ENCODE measurements around the gene SURF1.
A peak's percentile ranks its signal among the peaks of the same experiment; 100 is the strongest.

Gene SURF1

GRCh38 chr9:133367221-133367620, 10.9 kb upstream of the SURF1 start:
- peak overlapping the region; percentile 67 for H3K27ac ChIP-seq
- no peak for DNase-seq (ENCODE audit: low read depth, low spot score)

DNA sequence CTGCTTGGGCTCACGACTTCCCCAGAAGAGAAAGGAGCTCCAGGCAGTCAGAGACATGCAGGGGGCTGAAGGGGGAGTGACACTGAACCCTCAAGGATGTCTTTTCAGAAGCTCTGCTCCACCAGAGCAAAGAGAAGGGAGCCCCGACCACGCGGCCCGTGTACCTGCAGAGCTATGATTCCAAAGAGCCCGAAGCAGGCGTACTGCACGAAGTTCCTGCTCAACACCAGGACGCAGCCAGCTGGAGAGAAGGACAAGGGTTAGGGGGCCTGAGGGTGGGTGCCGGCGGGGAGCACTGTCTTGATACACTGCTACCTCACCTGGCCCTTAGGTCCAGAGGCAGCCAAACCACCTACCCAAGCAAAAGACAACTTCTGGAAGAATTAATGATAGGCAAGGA, 10.1 kb upstream of the SURF1 start:
- peak overlapping the region; percentile 77 for H3K27ac ChIP-seq
- no peak for DNase-seq (ENCODE audit: low read depth, low spot score)

DNA sequence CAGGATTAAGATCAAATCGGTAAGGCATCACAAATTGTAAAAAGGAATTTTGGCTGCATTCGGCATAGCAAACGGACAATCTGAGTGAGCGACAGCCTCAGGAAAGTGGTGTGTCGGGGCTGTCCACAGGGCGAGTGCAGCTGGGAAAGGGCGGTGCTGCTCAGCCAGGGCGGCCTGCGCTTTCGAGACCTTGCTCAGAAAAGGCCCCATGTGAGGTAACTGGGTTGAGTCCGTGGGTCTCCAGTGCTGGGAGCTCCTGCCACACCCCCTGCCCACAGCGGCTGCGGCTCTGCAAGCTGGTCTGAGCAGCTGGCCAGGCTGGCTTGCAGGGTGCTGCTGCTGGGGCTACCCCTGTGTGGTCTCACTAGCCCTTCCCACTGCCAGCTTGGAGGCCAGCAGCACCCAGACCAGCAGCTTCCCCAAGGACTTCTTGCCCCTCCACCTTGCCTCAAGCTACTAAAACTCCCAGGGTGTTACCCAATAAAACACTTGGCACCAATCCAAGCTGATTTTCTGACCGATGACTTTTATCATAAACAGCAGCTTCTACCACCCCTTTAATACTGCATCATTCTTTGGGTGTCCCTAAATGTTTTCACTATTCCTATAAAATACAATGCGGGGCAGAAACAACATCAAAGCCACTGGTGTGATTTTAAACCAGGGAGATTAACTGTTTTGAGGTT, 6.2 kb upstream of the SURF1 start:
- no peak for DNase-seq (ENCODE audit: low read depth, low spot score)
- H3K27ac ChIP-seq = no peak overlapping the region

DNA sequence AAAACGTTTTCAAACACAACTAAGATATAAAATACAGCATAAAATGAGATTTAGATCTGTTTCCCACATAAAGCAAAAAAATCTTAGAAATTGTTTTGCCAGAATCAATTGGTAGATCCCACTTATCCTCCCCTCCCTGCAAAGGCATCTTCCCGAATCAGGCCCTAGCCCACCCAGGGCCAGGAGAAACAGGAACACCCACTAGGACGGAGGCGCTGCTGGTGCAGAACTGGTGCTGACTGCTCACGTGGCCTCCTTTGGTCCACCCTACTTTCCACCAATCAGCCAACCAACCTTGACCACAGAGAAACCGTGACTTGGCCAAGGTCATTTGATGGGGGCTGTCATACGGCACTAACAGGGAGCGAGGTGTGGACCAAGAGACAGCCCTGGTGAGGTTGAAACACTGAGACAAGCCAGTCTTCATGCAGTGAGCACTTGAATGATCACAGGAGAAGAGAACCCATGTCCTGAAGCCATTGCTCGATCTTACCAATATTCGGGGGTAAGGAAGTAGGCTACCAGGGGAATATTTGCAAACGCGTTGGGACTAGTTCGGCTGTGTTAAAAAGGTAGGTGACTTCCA, 5.3 kb upstream of the SURF1 start:
- DNase-seq (ENCODE audit: low read depth, low spot score) = no peak

GRCh38 chr9:133360400-133361393, 4.4 kb upstream of the SURF1 start:
- H3K27ac ChIP-seq = no peak overlapping the region
- no peak for DNase-seq (ENCODE audit: low read depth, low spot score)

More for the DNA sequence above, 5.3 kb upstream of the SURF1 start:
- H3K27ac ChIP-seq = no peak overlapping the region

DNA sequence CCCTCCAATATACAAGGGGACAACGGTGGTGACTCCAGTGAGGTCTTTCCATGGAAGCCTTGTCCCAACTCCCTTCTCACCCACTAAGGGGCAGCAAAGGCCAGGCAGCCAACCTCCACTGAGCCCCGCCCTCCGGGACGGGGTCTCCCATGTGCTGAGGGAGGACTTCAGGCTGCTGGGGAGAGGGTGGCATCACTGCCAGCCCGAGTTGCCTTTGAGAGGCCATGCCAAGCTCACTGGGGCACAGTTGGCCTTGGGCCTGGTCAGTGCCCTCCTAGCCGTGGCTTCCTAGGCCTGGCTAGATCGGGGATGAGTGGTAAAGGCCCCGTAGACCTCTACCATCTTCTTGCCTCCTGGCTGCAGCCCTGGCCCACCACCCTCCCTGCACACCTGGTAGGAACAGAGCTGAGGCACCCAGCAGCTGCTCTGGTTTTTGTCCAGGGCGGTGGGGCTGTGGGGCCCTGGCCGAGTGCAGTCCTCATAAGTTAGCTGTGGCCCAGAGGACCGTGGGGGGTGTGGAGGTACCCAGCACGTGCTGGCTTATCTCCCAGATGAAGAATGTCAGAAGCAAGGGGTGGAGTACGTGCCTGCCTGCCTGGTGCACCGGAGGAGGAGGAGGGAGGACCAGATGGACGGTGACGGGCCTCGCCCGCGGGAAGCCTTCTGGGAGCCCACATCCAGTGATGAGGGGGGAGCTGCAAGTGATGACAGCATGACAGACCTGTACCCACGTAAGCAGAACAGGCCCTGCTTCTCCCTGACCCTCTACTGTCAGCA, 3.3 kb upstream of the SURF1 start:
- DNase-seq (ENCODE audit: low read depth, low spot score) = no peak
- H3K27ac ChIP-seq = no peak overlapping the region

GRCh38 chr9:133357656-133358055, 1.4 kb upstream of the SURF1 start:
- DNase-seq (ENCODE audit: low read depth, low spot score) = no peak
- no peak overlapping the region for H3K27ac ChIP-seq

DNA sequence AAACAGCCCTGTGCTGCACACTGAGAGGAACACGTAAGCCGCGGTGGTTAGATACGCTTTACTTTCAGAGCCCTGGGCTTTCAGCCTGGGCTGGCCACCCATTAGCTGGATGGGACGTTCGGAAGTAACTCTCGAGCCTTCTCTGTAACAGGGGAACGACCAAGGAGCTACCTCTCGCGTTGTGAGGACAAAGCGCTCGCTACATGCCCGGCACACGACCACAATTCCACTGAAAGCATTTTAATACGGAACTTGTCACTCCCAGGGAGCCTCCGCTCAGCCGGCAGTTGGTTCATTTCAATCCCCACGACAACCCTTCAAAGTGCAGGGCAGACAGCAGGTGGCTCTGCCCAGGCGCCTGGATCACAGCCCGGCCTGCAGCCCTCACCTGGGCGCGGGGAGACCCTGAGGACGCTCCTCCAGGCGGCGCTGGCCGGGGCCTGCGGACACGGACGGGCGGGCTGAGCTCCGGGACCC, 368 bp downstream of the SURF1 start:
- peak overlapping the region; percentile 62 for H3K27ac ChIP-seq
- DNase-seq (ENCODE audit: low read depth, low spot score) = no peak

DNA sequence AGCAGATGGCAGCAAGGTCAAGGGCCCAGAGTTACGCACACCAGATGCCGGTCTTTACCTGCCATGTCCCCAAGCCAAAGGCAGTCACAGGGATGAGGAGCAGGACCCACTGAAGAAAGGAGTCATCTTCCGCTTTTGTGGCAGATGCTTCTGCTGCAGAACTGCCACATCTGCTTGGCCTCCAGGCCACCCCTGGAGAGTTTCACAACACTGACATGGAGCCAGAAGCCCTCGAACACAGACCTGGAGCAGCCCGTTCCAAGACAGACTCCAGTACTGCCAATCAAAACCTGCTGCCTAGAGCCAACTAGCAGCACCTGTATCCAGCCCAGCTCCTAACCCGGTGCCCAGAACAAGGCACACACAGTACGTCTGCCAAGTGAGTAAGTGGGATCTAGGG, 1.5 kb downstream of the SURF1 start:
- no peak overlapping the region for H3K27ac ChIP-seq
- DNase-seq (ENCODE audit: low read depth, low spot score) = no peak

DNA sequence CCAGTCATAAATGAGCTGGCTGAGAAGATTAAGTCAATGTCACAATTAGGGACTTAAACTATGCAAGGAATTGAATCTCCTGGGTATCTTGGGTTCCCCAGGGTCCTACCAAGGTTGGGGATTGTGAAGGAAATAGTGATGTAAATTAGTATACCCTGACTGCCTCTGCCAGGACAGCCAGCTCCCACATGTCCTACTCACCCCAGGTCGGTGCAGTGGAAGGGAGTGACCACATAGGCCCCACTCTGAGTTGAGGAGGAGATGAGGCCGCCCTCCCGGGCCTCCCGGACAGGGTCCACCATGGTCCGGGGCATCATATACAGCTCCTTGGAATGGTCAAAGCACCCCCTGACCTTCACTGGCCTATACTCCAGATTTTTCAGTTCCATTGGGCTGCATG, 2.7 kb downstream of the SURF1 start:
- DNase-seq (ENCODE audit: low read depth, low spot score) = no peak
- peak overlapping the region; percentile 3 for H3K27ac ChIP-seq

DNA sequence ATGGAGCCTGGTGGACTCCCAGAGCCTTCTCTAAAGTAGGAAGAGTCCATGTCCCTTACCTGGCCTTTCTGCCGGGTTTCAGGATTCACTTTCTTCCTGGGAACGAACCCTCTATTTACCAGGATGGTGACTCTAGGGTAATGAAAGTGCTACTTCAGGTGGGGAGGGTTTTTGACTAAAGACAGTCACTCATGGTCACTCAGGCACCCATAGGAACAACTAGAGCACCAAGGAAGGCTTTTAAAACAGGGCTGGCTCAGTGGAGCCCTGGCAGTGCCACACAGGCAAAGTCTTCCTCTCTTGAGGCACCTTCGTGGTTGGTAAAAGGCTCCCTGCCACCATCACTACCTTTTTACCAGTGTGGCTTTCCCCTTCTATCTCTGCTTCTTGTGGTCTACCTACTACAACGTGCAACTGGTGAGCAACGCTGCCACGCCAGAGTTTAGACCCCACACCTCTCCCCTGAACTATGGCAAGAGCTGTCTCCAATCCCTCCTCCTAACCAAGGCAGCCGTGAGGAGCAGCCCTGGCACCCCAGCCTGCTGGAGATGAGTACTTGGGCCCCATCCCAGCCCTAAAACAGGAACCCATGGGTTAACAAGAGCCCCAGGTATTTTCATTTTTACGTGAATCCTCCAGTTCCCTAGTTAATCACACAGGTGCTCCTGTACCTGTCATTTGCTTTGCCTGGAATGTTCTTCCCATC, 3.5 kb downstream of the SURF1 start:
- no peak for DNase-seq (ENCODE audit: low read depth, low spot score)
- peak overlapping the region; percentile 3 for H3K27ac ChIP-seq

GRCh38 chr9:133351908-133352634, 4.2 kb downstream of the SURF1 start:
- peak overlapping the region; percentile 3 for H3K27ac ChIP-seq
- no peak for DNase-seq (ENCODE audit: low read depth, low spot score)

DNA sequence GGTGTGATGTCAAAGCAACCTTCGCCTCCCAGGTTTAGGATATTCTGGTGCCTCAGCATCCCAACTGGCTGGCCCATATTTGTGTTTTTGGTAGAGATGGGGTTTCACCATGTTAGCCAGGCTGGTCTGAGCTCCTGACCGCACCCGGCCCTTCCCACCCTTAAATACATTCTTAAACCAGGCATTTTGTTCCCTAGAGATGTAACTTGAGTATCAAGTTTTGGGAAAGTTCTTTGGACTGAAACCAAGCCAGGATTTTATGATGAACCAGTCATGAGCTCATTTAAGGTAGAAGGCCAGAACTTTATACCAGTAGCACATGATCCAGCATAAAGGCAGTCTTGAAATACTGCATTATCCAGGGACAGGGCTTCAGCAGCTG, 4.8 kb downstream of the SURF1 start:
- H3K27ac ChIP-seq = no peak overlapping the region
- no peak for DNase-seq (ENCODE audit: low read depth, low spot score)

DNA sequence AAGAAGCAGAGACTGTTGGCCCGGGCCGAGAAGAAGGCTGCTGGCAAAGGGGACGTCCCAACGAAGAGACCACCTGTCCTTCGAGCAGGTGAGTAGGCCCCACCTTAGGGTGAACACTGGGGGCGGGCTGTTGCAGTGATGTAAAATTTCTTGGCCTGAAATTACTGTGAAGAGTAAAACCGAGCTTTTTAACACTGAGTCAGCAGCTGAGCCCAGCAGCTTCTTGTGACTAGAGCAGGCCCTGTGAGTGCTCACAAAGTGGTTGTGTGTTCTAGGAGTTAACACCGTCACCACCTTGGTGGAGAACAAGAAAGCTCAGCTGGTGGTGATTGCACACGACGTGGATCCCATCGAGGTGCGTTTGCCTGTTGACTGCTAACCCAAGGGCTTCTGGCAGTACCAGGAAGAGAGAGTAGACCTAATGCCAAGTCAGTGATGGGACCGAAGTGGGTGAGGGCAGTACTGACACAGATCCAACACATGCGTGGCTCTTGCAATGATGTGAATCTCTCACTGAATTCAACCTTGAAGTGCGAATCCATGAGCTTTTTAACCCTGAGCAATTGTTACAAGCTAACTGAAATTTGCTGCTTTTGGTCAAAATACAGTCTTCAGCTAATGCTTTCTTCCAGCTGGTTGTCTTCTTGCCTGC, 6.2 kb downstream of the SURF1 start:
- no peak for DNase-seq (ENCODE audit: low read depth, low spot score)
- peak overlapping the region; percentile 93 for H3K27ac ChIP-seq

- no peak for DNase-seq (ENCODE audit: low read depth, low spot score)
- peak overlapping the region; percentile 93 for H3K27ac ChIP-seq
These were observed 7.3 kb downstream of the SURF1 start for GRCh38 chr9:133348718-133349573.

DNA sequence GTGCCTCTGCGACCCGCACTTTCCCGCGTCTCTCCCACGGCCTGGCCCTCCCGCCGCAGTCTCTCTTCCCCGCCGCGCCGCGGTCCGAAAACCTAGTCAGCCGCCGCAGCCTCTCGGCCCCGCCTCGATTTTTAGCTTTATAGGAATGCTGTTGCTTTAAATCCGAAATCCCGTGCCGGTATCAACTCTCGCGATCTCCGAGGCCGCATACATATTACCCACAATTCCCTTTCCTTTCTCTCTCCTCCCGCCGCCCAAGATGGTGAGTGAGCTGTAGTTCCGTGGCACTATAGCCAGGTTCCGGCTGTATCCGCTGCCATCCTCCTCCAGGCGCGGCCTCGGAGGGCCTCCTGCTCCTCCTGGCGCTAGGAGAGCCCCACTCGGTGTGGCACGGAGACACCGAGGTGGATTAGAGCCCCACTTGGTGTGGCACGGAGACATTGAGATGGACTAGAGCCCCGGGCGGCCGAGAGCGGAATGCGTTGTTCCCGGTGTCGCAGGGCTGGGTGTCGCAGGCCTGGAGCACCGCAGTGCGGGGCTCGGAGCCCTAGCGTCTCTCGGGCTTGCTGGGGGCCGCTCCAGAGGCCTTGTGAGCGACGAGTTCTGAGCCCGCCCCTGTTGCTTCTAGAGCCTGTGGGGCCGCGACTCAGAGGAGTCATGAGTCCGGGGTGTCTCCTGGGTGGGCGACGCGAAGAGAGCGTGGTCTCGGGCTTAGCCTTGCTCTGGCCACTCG, 8.1 kb downstream of the SURF1 start, which contains the start of the genes MED22 and RPL7A:
Gene MED22 (minus strand): TSS at position 147 of the 733 bp plus-strand sequence. CDS start 1,469 bp downstream, outside the sequence.
Gene RPL7A (plus strand): TSS at position 234 of the 733 bp plus-strand sequence. CDS start 26 bp downstream, at position 260.
- DNase-seq (ENCODE audit: low read depth, low spot score) = peak; percentile 83
- peak within 1 kb of the TSS; percentile 93 for H3K27ac ChIP-seq
